Stimulated activated CD4-positive, alpha-beta T cell treated with anti-CD3 and anti-CD28 coated beads, TNF-alpha, amount 100 ng/mL, for 48 hours (primary cell): ENCODE results near the gene RAPGEF6.
"Not testable (repeated sequence)": the region's sequence is repeated elsewhere in the genome, so short reads cannot be mapped to it uniquely, and the experiment has no call there.

ENCODE experiments used
- DNase-seq, 3 donors: peaks; one replicate each; pipeline ENCODE4 v3.0.0-alpha.2; 2020; ENCODE audit warnings: low read depth in 3 of 3

RAPGEF6 gene

GRCh38 chr5:131389869-131390265, 245.2 kb downstream of the RAPGEF6 start:
- no peak for DNase-seq

DNA sequence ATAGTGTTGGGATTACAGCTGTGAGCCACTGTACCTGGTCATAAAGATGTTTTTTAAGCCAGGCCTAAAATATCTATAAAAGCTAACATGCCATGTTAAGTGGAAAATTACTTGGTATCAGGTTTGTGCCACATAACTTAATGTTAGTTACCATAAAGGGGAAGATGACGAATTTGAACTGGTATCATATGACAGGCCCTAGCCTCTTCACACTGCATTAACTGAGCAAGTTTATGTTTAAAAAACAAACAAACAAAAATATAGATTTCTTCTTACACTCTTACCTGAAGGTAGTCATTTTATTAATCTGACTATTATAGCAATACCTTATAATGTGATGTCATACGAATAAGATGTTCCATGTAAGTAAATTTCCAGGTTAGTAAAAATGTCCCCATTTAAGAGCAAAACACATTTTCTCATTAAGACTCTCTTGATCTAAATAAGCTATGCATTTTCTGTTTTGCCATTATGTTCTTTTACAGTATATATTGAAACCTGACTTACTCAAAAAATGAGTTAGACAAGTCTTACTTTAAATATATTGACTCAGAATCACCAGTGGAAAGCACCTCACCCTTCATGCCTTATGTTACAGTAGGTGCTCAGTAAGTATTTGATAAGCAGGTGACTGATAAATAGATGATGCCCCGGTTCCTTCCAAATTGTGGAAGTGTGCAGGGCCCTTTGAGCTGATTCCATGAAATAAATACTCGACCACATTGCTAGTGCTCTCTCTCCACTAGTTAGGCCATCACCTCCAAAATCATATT, 245.7 kb downstream of the RAPGEF6 start:
- DNase-seq, result no peak

DNA sequence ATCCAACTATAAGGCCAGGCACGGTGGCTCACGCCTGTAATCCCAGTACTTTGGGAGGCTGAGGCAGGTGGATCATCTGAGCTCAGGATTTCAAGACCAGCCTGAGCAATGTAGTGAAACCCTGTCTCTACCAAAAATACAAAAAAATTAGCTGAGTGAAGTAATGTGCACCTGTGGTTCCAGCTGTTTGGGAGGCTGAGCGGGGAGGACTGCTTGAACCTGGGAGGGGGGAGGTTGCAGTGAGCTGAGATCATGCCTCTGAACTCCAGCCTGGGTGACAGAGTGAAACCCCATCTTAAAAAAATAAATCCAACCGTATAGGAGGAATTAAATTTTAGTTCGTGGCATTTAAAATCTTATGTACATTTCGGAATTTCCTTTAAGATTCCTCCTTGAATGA, 247.8 kb downstream of the RAPGEF6 start:
- DNase-seq, result no peak

DNA sequence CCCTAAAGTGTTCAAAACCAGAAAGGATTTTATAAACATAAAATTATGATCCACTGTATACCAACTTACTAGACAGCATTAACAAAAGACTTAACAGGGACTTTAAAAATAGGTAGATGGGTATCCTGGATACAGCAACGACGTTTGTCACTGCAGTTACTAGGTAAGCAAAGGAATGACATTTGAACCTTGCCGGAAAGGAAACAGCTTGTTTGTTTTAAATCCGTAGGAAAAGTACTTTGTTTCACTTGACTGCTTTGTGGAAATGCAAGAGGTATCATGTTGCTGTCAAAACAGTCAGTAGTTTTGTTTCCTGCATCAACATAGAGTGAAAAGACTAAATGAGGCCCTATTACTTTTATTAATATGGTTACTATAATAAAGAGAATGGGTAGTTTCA, 248.2 kb downstream of the RAPGEF6 start:
- no peak for DNase-seq

DNA sequence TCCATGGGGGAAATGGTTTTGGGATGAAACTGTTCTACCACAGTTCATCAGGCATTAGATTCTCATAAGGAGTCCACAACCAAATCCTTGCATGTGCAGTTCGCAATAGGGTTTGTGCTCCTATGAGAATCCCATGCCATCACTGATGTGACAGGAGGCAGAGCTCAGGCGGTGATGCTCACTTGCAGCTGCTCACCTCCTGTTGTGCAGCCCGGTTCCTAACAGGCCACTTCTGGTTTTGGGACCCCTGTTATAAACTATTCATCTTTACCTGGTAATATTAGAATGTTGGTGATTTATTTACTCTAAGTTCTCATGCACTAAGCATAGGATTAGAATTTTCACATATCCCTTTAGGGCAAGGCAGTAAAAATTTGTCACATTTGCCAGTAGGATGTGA, 248.9 kb downstream of the RAPGEF6 start:
- DNase-seq, result no peak

DNA sequence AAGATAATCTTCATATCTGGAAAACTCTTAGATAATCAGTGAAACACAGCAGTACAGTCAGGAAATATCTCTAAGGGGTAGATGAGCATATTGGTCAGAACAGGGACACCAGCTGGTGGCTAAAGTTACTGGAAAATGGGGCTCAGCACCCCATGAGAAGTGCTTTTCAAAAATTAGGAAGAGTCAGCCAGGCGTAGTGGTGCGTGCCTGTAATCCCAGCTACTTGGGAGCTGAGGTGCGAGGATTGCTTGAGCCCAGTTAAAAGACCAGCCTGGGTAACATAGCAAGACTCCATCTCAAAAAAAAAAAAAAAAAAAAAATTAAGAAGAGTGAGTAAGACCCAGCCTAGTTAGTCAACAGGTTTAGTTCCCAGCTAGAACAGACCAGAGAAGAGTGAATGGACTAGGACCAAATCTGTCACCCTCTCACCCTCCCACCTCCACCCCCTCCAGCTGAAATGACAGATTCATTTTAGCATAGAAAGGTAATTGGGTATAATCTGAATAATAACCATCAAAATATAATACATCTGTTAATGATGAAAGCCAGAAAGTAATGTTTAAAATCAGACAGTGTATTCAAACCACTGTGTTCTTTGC, 250.3 kb downstream of the RAPGEF6 start:
- peak in 1 of 3 donors; percentile 34 for DNase-seq

DNA sequence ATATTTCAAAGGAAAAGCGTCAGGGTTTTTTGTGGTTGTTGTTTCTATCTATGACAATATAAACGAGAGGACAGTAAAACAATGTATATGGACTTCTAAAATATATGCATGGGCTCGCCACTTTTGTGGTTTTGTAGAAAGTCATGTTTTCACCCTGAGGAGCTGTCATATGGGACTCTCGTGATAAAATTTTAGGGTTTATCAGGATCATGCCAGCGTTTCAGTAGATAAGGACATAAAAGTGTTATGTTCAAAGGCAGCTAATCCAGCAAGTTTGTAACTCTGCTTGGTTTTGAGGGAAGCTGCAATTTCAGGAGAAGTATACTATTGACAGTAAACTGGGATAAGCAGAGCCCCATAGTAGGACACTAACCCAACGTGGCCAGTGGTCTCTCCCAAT, 250.9 kb downstream of the RAPGEF6 start:
- no peak for DNase-seq

DNA sequence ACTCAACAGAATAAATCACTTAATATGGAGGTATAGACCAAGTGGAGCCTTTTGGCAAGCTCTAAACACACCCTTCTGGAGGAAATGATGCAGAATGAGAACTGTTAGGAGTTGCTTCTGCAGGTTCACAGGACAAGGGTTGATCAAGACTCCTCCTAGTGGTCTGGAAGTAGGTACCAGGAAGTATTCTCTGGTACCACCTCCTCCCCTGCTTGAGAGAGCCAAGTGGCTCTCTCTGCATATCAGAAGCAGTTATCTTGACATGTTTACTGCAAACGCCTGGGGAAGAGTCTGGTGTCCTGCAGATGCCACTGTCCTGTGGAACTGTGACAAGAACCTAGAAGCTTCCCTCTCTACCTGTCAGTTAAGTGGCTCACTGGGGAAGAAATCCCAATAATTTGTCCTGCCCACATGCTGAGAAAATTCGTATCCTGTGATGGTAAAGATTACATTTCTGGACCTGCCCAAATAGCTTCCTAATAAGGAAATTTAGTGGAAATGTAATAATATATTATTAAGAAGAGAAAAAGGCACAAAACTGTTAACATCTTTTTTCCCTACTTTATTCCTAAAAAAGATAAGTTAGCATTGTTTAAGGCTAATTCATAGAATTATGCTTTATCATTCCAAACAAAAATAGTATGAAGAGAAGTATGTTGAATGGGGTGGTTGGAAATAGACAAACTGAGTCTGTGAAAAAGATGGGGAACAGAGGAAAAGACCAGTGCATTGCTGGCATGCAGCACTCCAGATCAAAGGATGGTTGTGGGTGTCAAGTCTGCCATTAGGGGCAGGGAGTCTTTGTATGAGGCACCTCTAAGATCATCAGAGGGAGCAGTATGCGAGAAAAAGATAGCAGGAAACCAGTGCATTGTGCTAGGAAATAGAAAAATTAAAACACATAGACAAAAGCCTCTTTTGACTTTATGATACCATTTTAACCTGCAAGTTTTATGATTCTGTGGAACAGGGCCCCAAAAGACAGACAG, 252.3 kb downstream of the RAPGEF6 start:
- DNase-seq, result no peak

DNA sequence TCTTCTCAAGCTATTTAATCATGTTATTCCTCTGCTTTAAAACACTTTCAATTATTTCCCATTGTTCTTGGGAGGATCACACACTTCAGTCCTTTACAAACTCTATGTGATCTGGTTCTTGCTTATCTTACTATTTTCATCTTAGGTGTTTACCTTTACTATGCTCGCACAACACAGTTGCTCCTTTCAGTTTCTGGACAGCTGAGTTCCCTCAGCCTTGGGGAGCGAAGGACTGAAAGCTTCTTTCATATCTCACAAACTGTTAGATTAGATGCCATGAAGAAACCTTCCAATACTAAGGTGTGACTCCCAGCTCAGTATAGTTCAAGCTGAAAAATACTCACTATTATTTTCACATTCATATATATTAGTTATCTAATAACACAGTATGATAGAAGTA, 253.3 kb downstream of the RAPGEF6 start:
- no peak for DNase-seq

DNA sequence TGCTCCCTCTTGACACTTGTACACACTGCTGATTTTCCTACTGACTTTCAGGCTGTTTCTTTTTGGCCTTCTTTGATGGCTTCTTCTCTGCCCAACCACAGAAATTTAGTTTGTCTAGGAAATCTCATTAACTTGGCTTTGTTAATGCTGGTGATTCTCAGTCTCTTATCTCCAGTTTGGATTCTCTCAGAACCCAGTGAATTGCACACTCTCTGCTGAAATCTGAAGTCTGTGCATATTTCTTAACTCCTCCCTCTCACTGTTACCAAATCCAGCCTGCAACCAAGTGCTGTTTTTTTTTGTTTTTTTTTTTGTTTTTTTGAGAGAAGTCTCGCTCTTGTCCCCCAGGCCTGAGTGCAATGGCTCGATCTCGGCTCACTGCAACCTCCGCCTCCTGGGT, 254.0 kb downstream of the RAPGEF6 start:
- DNase-seq, result no peak

GRCh38 chr5:131380238-131380637, 254.8 kb downstream of the RAPGEF6 start:
- DNase-seq, result not testable (repeated sequence)

- DNase-seq, result peak in 1 of 3 donors; percentile 50
These were observed 255.3 kb downstream of the RAPGEF6 start for GRCh38 chr5:131379723-131380122.

- no peak for DNase-seq
These were observed 256.1 kb downstream of the RAPGEF6 start for GRCh38 chr5:131378721-131379541.

DNA sequence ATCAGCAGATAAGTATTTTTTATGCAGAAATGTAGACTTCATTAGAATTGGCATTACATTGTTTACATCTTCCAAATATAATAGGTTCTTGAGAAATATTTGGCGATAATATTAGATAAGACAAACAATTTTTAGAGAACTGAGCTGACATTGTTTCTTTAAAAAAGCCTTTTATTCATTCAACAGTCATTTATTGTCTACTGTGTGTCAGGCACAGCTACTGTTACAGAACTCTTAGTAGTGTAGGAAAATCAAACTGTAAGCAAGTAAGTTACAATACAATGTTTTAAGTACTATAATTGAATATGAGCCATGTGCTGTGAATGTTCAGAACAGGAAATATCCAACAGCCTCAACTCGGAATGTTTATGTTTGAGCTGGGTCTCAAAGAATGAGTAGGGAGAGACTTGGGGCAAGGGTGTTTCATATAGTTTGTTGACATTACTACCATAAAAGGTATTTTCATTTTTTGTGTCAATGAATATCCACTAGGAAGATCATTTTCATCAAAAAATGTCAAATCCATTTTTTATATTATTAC, 257.2 kb downstream of the RAPGEF6 start:
- DNase-seq, result no peak

DNA sequence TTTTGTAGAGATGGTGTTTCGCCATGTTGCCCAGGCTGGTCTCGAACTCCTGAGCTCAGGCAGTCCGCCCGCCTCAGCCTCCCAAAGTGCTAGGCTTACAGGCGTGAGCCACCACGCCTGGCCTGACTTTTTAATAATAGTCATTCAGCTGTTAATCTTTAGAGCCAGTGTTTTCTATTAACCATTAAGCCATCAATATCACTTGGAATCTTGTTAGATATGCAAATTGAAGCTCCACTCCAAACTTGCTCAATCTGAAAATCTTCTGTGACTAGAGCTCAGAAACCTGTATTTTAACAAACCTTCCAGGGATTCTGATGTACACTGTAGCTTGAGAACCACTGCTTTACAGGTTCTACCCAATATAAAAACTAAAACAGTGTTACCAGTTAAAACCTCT, 257.7 kb downstream of the RAPGEF6 start:
- DNase-seq, result no peak

DNA sequence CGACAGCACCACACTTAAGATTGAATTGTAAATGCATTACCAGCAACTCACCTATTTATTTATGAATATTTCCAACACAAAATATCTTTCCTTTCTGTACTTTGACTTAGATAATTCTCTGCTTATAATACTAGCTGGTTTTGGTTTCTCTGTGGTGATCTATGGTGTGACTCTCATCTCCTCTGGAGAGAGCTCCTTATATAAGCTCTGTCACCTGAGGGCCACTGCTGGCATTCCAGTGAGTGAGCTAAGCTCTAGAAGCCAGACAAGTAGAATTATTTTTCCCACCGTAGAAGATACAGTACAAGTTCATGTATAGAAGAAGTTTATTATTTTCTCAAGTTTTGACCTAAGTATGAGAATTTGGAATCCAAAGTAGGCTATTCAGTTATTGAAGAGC, 259.7 kb downstream of the RAPGEF6 start:
- no peak for DNase-seq
